B cell (primary cell): ENCODE measurements around the gene CD244. TPM values are rescaled to one million over a fixed set of nuclear protein-coding genes. Genes with fewer than 3 reads are reported as not detected.

Source experiments
- ATAC-seq: fragments of 200-7000 bp; cut with Tn5 transposase; one replicate; pipeline ENCODE4 v1.10.0; 2021; ENCODE audit warnings: low read depth, mild to moderate bottlenecking, moderate number of reproducible peaks, moderate library complexity
- CTCF ChIA-PET: fragments of 350-600 bp; sonication (Branson Sonifier 250); formaldehyde crosslinking; loops from one replicate; lab custom pipeline; 2021; ENCODE audit warnings: antibody characterized with exemption, inconsistent platforms; lab: Charles Lee
- POLR2A ChIA-PET: fragments of 350-600 bp; sonication (Branson Sonifier 250); formaldehyde crosslinking; loops from one replicate; lab custom pipeline; 2021; ENCODE audit warnings: antibody characterized with exemption; lab: Charles Lee
- DNase-seq: peaks from one replicate; pipeline ENCODE4 v3.0.0; 2013
- H2AFZ ChIP-seq: 2 replicates; pipeline ENCODE4 v1.6.1; 2012; ENCODE audit warnings: mild to moderate bottlenecking, low read depth, low read length; ENCODE audit not compliant: insufficient read depth, poor library complexity, severe bottlenecking
- H3K27ac ChIP-seq, 2 donors: 1 replicate in 1 of 2; 2 replicates in 1 of 2; pipeline ENCODE4 v1.5.1; 2012 to 2013; ENCODE audit warnings: low read length in 2 of 2, mild to moderate bottlenecking in 2 of 2, moderate library complexity in 1 of 2
- H3K27me3 ChIP-seq, 4 experiments: fragments of 200-600 bp in 1 of 4; sonication (generic) in 1 of 4; replicated peaks in 1 of 4; 1 replicate in 2 of 4; 2 replicates in 2 of 4; pipeline versions ENCODE4 v1.6.1 to v1.7.0; 2013 to 2016; ENCODE audit warnings: low read length in 3 of 4, mild to moderate bottlenecking in 2 of 4, mixed read lengths in 1 of 4, moderate library complexity in 1 of 4; ENCODE audit not compliant: insufficient read depth in 4 of 4, control insufficient read depth in 3 of 4; ENCODE audit errors: control extremely low read depth in 1 of 4
- H3K36me3 ChIP-seq, 2 experiments: replicated peaks in 1 of 2; 1 replicate in 1 of 2; 2 replicates in 1 of 2; pipeline versions ENCODE4 v1.6.1 to v1.7.1; 2013; ENCODE audit warnings: low read length in 1 of 2; ENCODE audit not compliant: insufficient read depth in 2 of 2, control insufficient read depth in 1 of 2; ENCODE audit errors: control extremely low read depth in 1 of 2, extremely low read depth in 1 of 2
- H3K4me1 ChIP-seq, 2 donors: fragments of 200-600 bp in 1 of 2; sonication (generic) in 1 of 2; 1 replicate in 1 of 2; 2 replicates in 1 of 2; pipeline versions ENCODE4 v1.5.1 to v1.6.1; 2013 to 2017; ENCODE audit warnings: low read length in 2 of 2; ENCODE audit not compliant: control insufficient read depth in 2 of 2, insufficient read depth in 2 of 2
- H3K4me2 ChIP-seq: replicated peaks from 2 replicates; pipeline ENCODE3; 2012; ENCODE audit warnings: mild to moderate bottlenecking, low read depth, low read length; ENCODE audit not compliant: poor library complexity, severe bottlenecking
- H3K4me3 ChIP-seq, 5 experiments: fragments of 200-600 bp in 1 of 5; sonication (generic) in 1 of 5; 1 replicate in 3 of 5; 2 replicates in 2 of 5; pipeline versions ENCODE4 v1.5.1 to v1.7.0; 2011 to 2016; ENCODE audit warnings: low read length in 4 of 5, mild to moderate bottlenecking in 4 of 5, low read depth in 2 of 5, control low read depth in 1 of 5, moderate library complexity in 1 of 5; ENCODE audit not compliant: insufficient read depth in 1 of 5; ENCODE audit errors: control extremely low read depth in 1 of 5, extremely low read depth in 1 of 5
- H3K79me2 ChIP-seq: fragments of 200-600 bp; sonication (generic); one replicate; pipeline ENCODE4 v1.6.0; 2016; ENCODE audit warnings: low read length; ENCODE audit not compliant: control insufficient read depth, insufficient read depth
- H3K9ac ChIP-seq: fragments of 200-600 bp; sonication (generic); 2 replicates; pipeline ENCODE4 v1.6.1; 2017; ENCODE audit warnings: mild to moderate bottlenecking, low read length, moderate library complexity
- H3K9me3 ChIP-seq, 3 donors: one replicate each; pipeline versions ENCODE4 v1.6.1 to v1.7.1; 2013; ENCODE audit warnings: low read length in 2 of 3; ENCODE audit not compliant: control insufficient read depth in 2 of 3, insufficient read depth in 1 of 3; ENCODE audit errors: control extremely low read depth in 1 of 3
- H4K20me1 ChIP-seq: 2 replicates; pipeline ENCODE4 v1.6.0; 2012; ENCODE audit warnings: mild to moderate bottlenecking, low read length; ENCODE audit not compliant: insufficient read depth, control insufficient read depth, poor library complexity, severe bottlenecking
- H3K27ac Mint-ChIP-seq: one replicate; pipeline ENCODE4 v1.8.0; 2021; ENCODE audit warnings: mixed read lengths
- H3K27me3 Mint-ChIP-seq: one replicate; pipeline ENCODE4 v1.8.0; 2021; ENCODE audit warnings: mixed read lengths
- H3K4me1 Mint-ChIP-seq: one replicate; pipeline ENCODE4 v1.8.0; 2021; ENCODE audit warnings: mixed read lengths
- H3K4me3 Mint-ChIP-seq: one replicate; pipeline ENCODE4 v1.8.0; 2021; ENCODE audit warnings: mixed read lengths
- H3K9me3 Mint-ChIP-seq: one replicate; pipeline ENCODE4 v1.8.0; 2022; ENCODE audit warnings: mixed read lengths; ENCODE audit not compliant: insufficient read depth
- CTCF ChIP-seq: fragments of 200-600 bp; IDR thresholded peaks from one replicate; pipeline ENCODE4 v1.8.0; 2022; ENCODE audit warnings: antibody characterized with exemption, mild to moderate bottlenecking
- EZH2 ChIP-seq: IDR thresholded peaks from 2 replicates; pipeline ENCODE4 v1.6.1; 2012; ENCODE audit warnings: borderline replicate concordance, low read depth, mild to moderate bottlenecking, moderate library complexity, low read length; ENCODE audit not compliant: insufficient read depth, poor library complexity, severe bottlenecking
- WGBS: methylation state at CpG from one replicate; pipeline ENCODE4 v1.1.5; 2013; ENCODE audit warnings: missing lambda C conversion rate; ENCODE audit not compliant: insufficient coverage; 5-methylcytosine and 5-hydroxymethylcytosine counted together
- intact Hi-C: fragments of 100-400 bp; cut with micrococcal nuclease; formaldehyde crosslinking; loops from one replicate; pipeline ENCODE4 v1.10.0; 2022
- polyA plus RNA-seq: library from polyadenylated mRNA; depleted of rRNA; stranded (reverse); fragments of >200 nt; gene quantifications from 2 replicates; pipeline ENCODE4 v1.2.3, GENCODE V29; 2012
- total RNA-seq, 2 donors: library from RNA; stranded (reverse); fragments of 120-200 nt in 1 of 2; gene quantifications; 1 replicate in 1 of 2; 2 replicates in 1 of 2; pipeline versions ENCODE4 v1.2.3 to v1.2.4, GENCODE V29; 2013 to 2022

The CD244 gene
- total and polyA plus RNA-seq, 2 donors (not counting 1 experiment from before 2014, with no cell fraction given): 0.31 TPM; not detected in 1

- no peaks in the 10 kb centered on the region for H3K9me3 Mint-ChIP-seq
- TF ChIP-seq EZH2: no peak
- no peak for TF ChIP-seq CTCF
- H3K27me3 Mint-ChIP-seq: no peaks in the 10 kb centered on the region
- POLR2A ChIA-PET: interaction anchor here (0.7 kb wide), 1 partner anchor 258 kb away, joined by 3 read pairs; no protein-coding TSS in a partner anchor
- Histone ChIP-seq H3K4me1 (peaks cover 35 to 37% of the 10 kb centered on the region in 2 donors), H3K27ac (no peak overlapping the region), H3K9me3 (peaks cover 0 to 4% (median 1%) of the 10 kb centered on the region in 3 donors), H3K4me2 (no peak overlapping the region), H3K27me3 (no peaks in the 10 kb centered on the region), H3K79me2 (no peaks in the 10 kb centered on the region), H3K4me3 (no peak overlapping the region), H3K36me3 (no peaks in the 10 kb centered on the region), H3K9ac (no peak overlapping the region), H4K20me1 (no peaks in the 10 kb centered on the region), H2AFZ (no peak overlapping the region)
- CTCF ChIA-PET: interaction anchor here (1.9 to 6.6 kb wide), 2 partner anchors 10 to 113 kb away, joined by 6 to 111 read pairs; partner anchors contain the start of gene ITLN2
- 100% methylated on average over 1 of the region's 2 CpGs for WGBS
- no peak for ATAC-seq
- peak; percentile 2 for DNase-seq
- peaks cover 39% of the 10 kb centered on the region for H3K4me1 Mint-ChIP-seq
- no peak overlapping the region for H3K27ac Mint-ChIP-seq
- H3K4me3 Mint-ChIP-seq: no peak overlapping the region
- intact Hi-C loops: loop anchor here (5.0 to 10.0 kb wide), 2 partner anchors 42 to 45 kb away; partner anchors contain the start of genes ITLN1 and LY9
Measured at GRCh38 chr1:160839746-160840145, 22.9 kb downstream of the CD244 start.

- Mint-ChIP-seq H3K4me1 (peaks cover 39% of the 10 kb centered on the region), H3K4me3 (no peak overlapping the region), H3K27ac (peak overlapping the region; percentile 63), H3K27me3 (no peaks in the 10 kb centered on the region), H3K9me3 (no peaks in the 10 kb centered on the region)
- ATAC-seq: no peak
- POLR2A ChIA-PET: no interaction called here
- H4K20me1 ChIP-seq: no peaks in the 10 kb centered on the region
- H2AFZ ChIP-seq: peak overlapping the region; percentile 64
- no peaks in the 10 kb centered on the region for H3K9me3 ChIP-seq
- TF ChIP-seq EZH2 (no peak), CTCF (no peak)
- intact Hi-C loops: loop anchor here (5.0 to 10.0 kb wide), 2 partner anchors 42 to 46 kb away; partner anchors contain the start of genes ITLN1 and LY9
- no peak overlapping the region for H3K4me3 ChIP-seq
- H3K27ac ChIP-seq: no peak overlapping the region
- H3K79me2 ChIP-seq: no peaks in the 10 kb centered on the region
- no peak overlapping the region for H3K9ac ChIP-seq
- H3K36me3 ChIP-seq: no peaks in the 10 kb centered on the region
- CTCF ChIA-PET: interaction anchor here (1.0 to 6.6 kb wide), 4 partner anchors 10 to 114 kb away, joined by 3 to 111 read pairs (median 12); partner anchors contain the start of gene ITLN2
- H3K4me2 ChIP-seq: peak overlapping the region; percentile 72
- peaks cover 33 to 37% of the 10 kb centered on the region in 2 donors for H3K4me1 ChIP-seq
- WGBS: 23% methylated on average over 7 of the region's 7 CpGs
- H3K27me3 ChIP-seq: no peaks in the 10 kb centered on the region
- peak; percentile 17 for DNase-seq
Measured at GRCh38 chr1:160838888-160839287, 23.8 kb downstream of the CD244 start.
